ENCODE results near the gene GDPD3.
A peak's percentile ranks its signal among the peaks of the same experiment; 100 is the strongest.

The GDPD3 gene

DNA sequence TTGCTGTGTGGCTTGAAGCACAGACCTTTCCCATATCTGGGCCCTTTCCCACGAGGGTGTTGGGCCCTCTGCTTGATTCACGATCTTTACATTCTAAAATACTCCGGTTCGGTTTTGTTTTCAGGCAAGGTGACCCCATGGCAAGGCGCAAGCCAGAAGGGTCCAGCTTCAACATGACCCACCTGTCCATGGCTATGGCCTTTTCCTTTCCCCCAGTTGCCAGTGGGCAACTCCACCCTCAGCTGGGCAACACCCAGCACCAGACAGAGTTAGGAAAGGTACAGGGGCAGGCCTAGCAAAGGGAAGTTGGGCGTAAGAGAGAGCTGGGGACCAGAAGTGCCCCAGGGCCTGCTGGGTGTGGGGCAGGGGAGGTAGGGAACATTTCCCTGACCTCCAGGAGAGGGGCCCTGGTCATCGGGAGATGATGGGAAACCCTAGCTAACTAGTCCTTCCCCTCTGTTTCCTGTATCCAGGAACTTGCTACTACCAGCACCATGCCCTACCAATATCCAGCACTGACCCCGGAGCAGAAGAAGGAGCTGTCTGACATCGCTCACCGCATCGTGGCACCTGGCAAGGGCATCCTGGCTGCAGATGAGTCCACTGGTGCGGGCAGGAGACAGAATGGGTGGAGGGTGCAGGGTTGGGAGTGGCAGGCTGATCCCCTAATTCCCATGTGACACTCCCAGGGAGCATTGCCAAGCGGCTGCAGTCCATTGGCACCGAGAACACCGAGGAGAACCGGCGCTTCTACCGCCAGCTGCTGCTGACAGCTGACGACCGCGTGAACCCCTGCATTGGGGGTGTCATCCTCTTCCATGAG lies 46.4 kb downstream of the GDPD3 start:
- Histone ChIP-seq H3K27me3 (ENCODE audit: control insufficient read depth in 2 of 2, insufficient read depth in 2 of 2, low read length in 2 of 2) (no peaks in the 10 kb centered on the region), H3K36me3 (ENCODE audit: control insufficient read depth in 2 of 2, insufficient read depth in 2 of 2, low read length in 2 of 2) (peaks cover 43 to 46% of the 10 kb centered on the region in 2 donors), H3K4me3 (ENCODE audit: low read length in 2 of 2) (peak overlapping the region; percentile 93 to 100), H3K9ac (ENCODE audit: low read depth in 1 of 2, low read length in 2 of 2) (peak overlapping the region; percentile 98 to 100), H3K9me3 (ENCODE audit: control insufficient read depth in 2 of 2, low read length in 2 of 2) (no peaks in the 10 kb centered on the region), H3K4me1 (ENCODE audit: control insufficient read depth in 2 of 2, insufficient read depth in 2 of 2, low read length in 2 of 2) (peaks cover 37 to 48% of the 10 kb centered on the region in 2 donors), H3K27ac (ENCODE audit: low read depth in 2 of 2, low read length in 2 of 2) (peak overlapping the region; percentile 94 to 99)

DNA sequence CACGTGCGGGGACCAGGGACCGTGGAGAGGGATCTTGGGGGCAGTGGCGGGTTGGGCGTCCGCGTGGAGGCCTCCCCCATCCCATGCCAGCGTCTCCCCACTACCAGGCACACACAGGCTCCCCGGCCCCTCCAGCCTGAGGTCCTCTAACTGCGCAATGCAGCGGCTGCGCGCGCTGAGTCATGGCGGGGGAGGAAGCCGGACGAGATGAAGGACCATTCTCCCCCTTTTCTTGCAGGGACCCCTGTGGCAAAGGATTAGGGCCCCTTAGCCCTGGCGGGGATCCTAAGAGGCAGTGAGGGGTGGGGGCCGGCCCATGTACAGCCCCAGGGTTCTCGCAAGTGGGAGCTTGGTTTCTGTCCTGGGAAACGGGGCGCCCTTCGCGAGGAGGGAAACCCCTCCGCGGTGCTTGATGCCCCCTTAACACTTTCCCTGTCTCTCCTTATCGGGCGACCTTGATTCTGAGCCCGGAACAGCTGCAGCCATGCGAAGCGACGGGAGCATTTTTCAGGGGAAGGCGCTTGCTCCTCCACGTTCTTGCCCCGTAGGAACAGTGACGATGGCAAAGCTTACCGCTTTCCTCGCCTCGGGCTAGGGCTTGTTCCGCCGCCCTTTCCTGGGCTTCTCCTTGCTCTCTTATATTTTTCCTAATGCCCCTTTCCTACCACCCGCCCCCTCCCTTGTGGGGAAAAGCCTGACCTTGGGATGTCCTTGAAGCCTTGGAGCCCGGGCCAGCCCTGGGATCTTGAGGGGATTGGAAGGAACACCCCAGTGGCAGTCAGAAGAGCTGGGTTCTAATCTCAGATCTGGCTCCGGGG lies 47.2 kb downstream of the GDPD3 start:
- peaks cover 37 to 40% of the 10 kb centered on the region in 2 donors for H3K36me3 ChIP-seq (ENCODE audit: control insufficient read depth in 2 of 2, insufficient read depth in 2 of 2, low read length in 2 of 2)
- H3K4me1 ChIP-seq (ENCODE audit: control insufficient read depth in 2 of 2, insufficient read depth in 2 of 2, low read length in 2 of 2): peaks cover 37 to 48% of the 10 kb centered on the region in 2 donors
- no peaks in the 10 kb centered on the region for H3K9me3 ChIP-seq (ENCODE audit: control insufficient read depth in 2 of 2, low read length in 2 of 2)
- H3K4me3 ChIP-seq (ENCODE audit: low read length in 2 of 2): peak overlapping the region; percentile 93 to 100
- peak overlapping the region; percentile 98 to 100 for H3K9ac ChIP-seq (ENCODE audit: low read depth in 1 of 2, low read length in 2 of 2)
- no peaks in the 10 kb centered on the region for H3K27me3 ChIP-seq (ENCODE audit: control insufficient read depth in 2 of 2, insufficient read depth in 2 of 2, low read length in 2 of 2)
- peak overlapping the region; percentile 94 to 99 for H3K27ac ChIP-seq (ENCODE audit: low read depth in 2 of 2, low read length in 2 of 2)

DNA sequence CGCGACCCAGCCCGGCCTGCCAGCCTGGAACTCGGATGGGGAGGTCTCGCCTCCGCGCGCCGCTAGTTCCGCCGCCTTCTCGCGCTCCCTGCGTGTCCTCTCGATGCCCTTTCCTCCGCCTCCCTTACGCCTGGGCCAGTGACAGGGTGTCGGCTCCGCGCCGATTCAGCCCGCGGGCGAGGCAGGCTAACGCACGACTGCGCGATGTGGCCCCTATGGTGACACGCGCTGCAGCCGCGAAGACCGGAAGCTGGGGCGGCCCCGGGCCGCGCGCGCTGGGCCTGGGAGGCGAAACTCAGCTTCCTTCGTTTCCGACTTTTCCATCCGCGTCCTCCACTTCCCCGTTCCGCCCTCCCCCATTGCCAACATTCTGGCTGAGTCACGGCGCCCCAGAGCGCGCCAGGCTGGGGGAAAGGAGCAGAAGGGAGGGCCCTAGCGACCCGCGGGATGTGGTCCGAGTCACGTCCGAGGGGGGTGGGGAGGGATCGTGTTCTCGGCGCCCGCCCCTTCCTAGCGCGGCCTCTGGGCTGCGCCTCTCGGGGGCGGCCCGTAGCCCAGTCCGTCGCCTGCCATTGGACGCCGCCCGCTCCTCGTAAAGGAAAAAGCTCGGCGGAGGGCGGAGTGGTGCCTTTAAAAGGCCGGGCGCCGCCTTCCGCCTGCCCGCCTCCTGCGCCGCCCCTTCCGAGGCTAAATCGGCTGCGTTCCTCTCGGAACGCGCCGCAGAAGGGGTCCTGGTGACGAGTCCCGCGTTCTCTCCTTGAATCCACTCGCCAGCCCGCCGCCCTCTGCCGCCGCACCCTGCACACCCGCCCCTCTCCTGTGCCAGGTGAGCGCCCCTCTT lies 48.0 kb downstream of the GDPD3 start, which contains the start of gene ALDOA:
Gene ALDOA (plus strand): TSS at position 659 of the 841 bp plus-strand sequence. CDS start 1,138 bp downstream, outside the sequence.
- Histone ChIP-seq H3K4me3 (ENCODE audit: low read length in 2 of 2) (peak within 1 kb of the TSS; percentile 93 to 100), H3K36me3 (ENCODE audit: control insufficient read depth in 2 of 2, insufficient read depth in 2 of 2, low read length in 2 of 2) (peaks cover 30 to 31% of the 10 kb centered on the region in 2 donors), H3K4me1 (ENCODE audit: control insufficient read depth in 2 of 2, insufficient read depth in 2 of 2, low read length in 2 of 2) (peaks cover 37 to 48% of the 10 kb centered on the region in 2 donors)

DNA sequence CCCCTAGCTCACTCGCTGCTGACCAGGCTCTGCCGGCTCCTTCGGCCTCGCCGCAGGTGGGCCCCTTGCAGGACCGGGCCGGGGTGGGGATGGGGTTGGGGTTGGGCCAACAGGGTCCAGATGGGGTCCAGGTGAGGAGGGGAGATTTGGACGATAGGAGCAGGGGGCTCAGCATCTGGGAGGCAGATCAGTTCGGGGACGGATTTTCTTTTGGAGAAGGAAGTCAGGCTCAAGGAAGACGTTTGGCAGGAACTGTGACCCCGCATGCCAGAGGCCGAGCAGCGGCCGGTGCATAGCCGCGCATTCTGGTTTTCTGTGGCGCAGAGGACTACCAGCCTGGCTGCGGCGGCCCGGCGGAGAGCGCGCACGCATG lies 48.6 kb downstream of the GDPD3 start:
- peak overlapping the region; percentile 94 to 99 for H3K27ac ChIP-seq (ENCODE audit: low read depth in 2 of 2, low read length in 2 of 2)

More for the DNA sequence above, 48.0 kb downstream of the GDPD3 start, which contains the start of gene ALDOA:
- peak within 1 kb of the TSS; percentile 94 to 99 for H3K27ac ChIP-seq (ENCODE audit: low read depth in 2 of 2, low read length in 2 of 2)
- H3K9me3 ChIP-seq (ENCODE audit: control insufficient read depth in 2 of 2, low read length in 2 of 2): no peaks in the 10 kb centered on the region
- H3K27me3 ChIP-seq (ENCODE audit: control insufficient read depth in 2 of 2, insufficient read depth in 2 of 2, low read length in 2 of 2): no peaks in the 10 kb centered on the region
- H3K9ac ChIP-seq (ENCODE audit: low read depth in 1 of 2, low read length in 2 of 2): peak within 1 kb of the TSS; percentile 98 to 100

DNA sequence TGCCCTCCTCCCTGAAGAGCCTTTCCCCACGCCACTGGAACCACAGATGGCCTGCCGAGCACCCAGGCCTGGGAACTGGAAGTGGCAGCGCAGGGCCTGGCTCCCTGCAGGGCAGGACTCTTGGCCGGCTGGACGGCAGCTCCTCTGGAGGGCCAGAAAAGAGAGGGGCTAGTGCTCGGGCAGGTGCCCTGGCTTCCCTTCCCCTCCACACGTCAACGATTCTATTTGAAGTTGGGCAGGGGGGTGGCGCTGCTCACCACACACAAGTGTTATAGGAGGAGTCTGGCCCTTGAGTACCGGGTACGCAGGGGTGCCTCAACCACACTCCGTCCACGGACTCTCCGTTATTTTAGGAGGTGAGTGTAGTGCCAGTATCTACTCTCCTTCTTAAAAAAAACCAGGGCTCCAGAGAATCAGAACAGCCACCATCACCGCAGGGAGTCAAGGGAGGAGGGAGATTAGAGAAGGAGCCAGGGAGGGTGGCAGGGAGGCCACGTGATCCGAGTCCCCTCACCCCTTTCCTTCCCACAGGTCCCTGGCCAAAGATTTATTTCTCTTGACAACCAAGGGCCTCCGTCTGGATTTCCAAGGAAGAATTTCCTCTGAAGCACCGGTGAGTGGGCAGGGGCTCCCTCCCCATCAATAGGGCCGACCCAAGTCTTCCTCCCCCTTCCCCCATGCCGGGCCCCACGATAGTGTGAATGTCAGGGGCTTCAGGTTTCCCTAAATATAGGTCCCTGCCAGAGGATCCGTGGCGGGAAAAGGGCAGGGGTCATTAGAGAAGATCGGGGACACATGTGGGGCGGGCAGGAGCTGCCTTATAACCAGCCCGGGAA lies 49.2 kb downstream of the GDPD3 start:
- Histone ChIP-seq H3K36me3 (ENCODE audit: control insufficient read depth in 2 of 2, insufficient read depth in 2 of 2, low read length in 2 of 2) (peaks cover 18 to 20% of the 10 kb centered on the region in 2 donors), H3K27me3 (ENCODE audit: control insufficient read depth in 2 of 2, insufficient read depth in 2 of 2, low read length in 2 of 2) (no peaks in the 10 kb centered on the region), H3K9ac (ENCODE audit: low read depth in 1 of 2, low read length in 2 of 2) (peak overlapping the region; percentile 84 to 88), H3K27ac (ENCODE audit: low read depth in 2 of 2, low read length in 2 of 2) (peak overlapping the region; percentile 94 to 99), H3K4me1 (ENCODE audit: control insufficient read depth in 2 of 2, insufficient read depth in 2 of 2, low read length in 2 of 2) (peaks cover 31 to 37% of the 10 kb centered on the region in 2 donors), H3K9me3 (ENCODE audit: control insufficient read depth in 2 of 2, low read length in 2 of 2) (no peaks in the 10 kb centered on the region), H3K4me3 (ENCODE audit: low read length in 2 of 2) (peak overlapping the region; percentile 89 to 91)

More for the DNA sequence above, 48.6 kb downstream of the GDPD3 start:
- Histone ChIP-seq H3K4me3 (ENCODE audit: low read length in 2 of 2) (peak overlapping the region; percentile 89 to 91), H3K4me1 (ENCODE audit: control insufficient read depth in 2 of 2, insufficient read depth in 2 of 2, low read length in 2 of 2) (peaks cover 36 to 43% of the 10 kb centered on the region in 2 donors), H3K9ac (ENCODE audit: low read depth in 1 of 2, low read length in 2 of 2) (peak overlapping the region; percentile 84 to 88), H3K36me3 (ENCODE audit: control insufficient read depth in 2 of 2, insufficient read depth in 2 of 2, low read length in 2 of 2) (peaks cover 24 to 26% of the 10 kb centered on the region in 2 donors), H3K9me3 (ENCODE audit: control insufficient read depth in 2 of 2, low read length in 2 of 2) (no peaks in the 10 kb centered on the region), H3K27me3 (ENCODE audit: control insufficient read depth in 2 of 2, insufficient read depth in 2 of 2, low read length in 2 of 2) (no peaks in the 10 kb centered on the region)

DNA sequence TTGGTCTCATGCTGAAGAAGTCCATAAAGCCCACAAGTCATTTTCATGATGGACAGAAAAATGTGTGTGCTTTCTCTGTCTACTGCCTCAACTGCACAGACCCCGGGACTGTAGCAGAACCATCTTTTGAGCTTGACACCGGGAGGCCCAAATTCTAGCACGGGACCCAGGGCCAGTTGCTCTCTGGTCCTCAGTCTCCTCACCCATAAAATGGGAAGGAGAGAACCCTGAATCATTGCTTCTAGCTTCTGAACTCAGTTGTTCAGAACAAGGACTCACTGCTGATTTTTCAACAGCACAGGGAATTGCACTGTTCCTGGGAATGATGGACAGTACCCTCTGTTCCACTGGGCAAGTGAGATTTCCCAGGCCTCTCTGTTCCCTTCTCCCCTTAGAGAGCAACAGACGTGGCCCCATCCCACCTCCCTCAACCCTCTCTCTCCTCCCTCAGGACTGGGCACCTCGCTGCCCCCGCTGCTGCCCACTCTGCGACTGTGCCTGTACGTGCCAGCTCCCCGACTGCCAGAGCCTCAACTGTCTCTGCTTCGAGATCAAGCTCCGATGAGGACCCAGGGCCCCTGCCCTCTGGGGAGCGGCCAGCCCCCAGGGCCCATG lies 50.0 kb downstream of the GDPD3 start:
- Histone ChIP-seq H3K9me3 (ENCODE audit: control insufficient read depth in 2 of 2, low read length in 2 of 2) (no peaks in the 10 kb centered on the region), H3K4me3 (ENCODE audit: low read length in 2 of 2) (peak overlapping the region; percentile 89 to 91), H3K27me3 (ENCODE audit: control insufficient read depth in 2 of 2, insufficient read depth in 2 of 2, low read length in 2 of 2) (no peaks in the 10 kb centered on the region), H3K9ac (ENCODE audit: low read depth in 1 of 2, low read length in 2 of 2) (peak overlapping the region; percentile 84 to 88), H3K27ac (ENCODE audit: low read depth in 2 of 2, low read length in 2 of 2) (peak overlapping the region; percentile 94 to 99), H3K4me1 (ENCODE audit: control insufficient read depth in 2 of 2, insufficient read depth in 2 of 2, low read length in 2 of 2) (peaks cover 27 to 30% of the 10 kb centered on the region in 2 donors), H3K36me3 (ENCODE audit: control insufficient read depth in 2 of 2, insufficient read depth in 2 of 2, low read length in 2 of 2) (peaks cover 10 to 12% of the 10 kb centered on the region in 2 donors)

DNA sequence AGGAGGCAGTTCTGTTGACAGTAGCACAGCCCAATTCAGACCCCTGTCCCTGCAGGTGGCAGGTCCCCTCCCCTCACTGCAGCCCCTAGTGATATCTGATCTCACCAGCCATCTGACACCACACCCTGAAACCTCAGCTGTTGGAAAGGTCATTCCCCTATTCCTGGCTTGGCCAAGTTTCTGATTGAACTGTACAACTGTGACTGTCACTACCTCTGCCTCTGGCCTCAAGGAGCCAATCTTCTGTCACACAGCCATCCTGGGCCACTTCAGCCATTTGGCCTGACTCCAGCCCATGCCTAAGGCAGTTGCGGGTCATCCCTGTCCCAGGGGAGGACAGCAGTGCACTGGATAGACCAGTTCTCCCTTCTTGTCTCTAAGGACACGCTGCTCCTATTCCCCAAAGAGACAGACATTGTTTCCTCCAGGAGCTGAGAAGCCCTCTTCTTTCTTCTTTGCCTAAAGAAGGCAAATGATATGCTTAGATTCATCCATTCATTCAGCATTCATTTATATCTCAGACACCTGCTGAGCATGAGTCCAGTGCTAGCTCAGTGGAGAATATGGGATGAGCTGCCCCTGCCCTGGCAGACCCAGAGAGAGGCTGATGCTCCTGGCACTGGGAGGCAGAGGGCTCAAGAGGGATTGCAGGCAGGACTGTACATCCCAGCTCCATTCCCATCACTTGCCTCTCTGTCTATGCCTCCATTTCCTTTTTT lies 52.3 kb downstream of the GDPD3 start:
- Histone ChIP-seq H3K36me3 (ENCODE audit: control insufficient read depth in 2 of 2, insufficient read depth in 2 of 2, low read length in 2 of 2) (no peaks in the 10 kb centered on the region), H3K4me3 (ENCODE audit: low read length in 2 of 2) (no peak overlapping the region), H3K27ac (ENCODE audit: low read depth in 2 of 2, low read length in 2 of 2) (no peak overlapping the region), H3K27me3 (ENCODE audit: control insufficient read depth in 2 of 2, insufficient read depth in 2 of 2, low read length in 2 of 2) (no peaks in the 10 kb centered on the region), H3K9ac (ENCODE audit: low read depth in 1 of 2, low read length in 2 of 2) (no peak overlapping the region), H3K9me3 (ENCODE audit: control insufficient read depth in 2 of 2, low read length in 2 of 2) (no peaks in the 10 kb centered on the region), H3K4me1 (ENCODE audit: control insufficient read depth in 2 of 2, insufficient read depth in 2 of 2, low read length in 2 of 2) (peaks cover 13 to 14% of the 10 kb centered on the region in 2 donors)

DNA sequence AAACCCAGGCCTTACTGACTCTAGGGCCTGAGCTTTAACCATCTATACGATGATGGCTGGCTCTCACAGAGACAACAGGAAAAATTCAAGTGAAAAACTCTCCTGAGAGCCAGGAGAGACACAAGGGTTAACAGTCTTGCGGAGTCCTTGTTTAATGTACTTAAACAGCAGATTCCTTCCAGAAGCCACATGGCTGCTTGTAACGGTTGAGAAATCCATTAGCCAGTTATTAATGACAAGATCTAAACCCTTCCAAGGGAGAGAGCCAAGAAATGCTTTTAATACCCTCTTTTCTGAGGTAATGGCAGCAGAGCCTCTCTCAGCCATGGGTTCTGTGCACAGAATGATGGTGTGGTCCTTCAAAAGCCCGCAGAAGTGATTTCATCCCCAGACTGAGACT lies 53.0 kb downstream of the GDPD3 start:
- H3K9me3 ChIP-seq (ENCODE audit: control insufficient read depth in 2 of 2, low read length in 2 of 2): no peaks in the 10 kb centered on the region
- peaks cover 13 to 14% of the 10 kb centered on the region in 2 donors for H3K4me1 ChIP-seq (ENCODE audit: control insufficient read depth in 2 of 2, insufficient read depth in 2 of 2, low read length in 2 of 2)
- H3K36me3 ChIP-seq (ENCODE audit: control insufficient read depth in 2 of 2, insufficient read depth in 2 of 2, low read length in 2 of 2): no peaks in the 10 kb centered on the region
- H3K27ac ChIP-seq (ENCODE audit: low read depth in 2 of 2, low read length in 2 of 2): no peak overlapping the region
- H3K9ac ChIP-seq (ENCODE audit: low read depth in 1 of 2, low read length in 2 of 2): no peak overlapping the region
- no peaks in the 10 kb centered on the region for H3K27me3 ChIP-seq (ENCODE audit: control insufficient read depth in 2 of 2, insufficient read depth in 2 of 2, low read length in 2 of 2)
- no peak overlapping the region for H3K4me3 ChIP-seq (ENCODE audit: low read length in 2 of 2)

All from mucosa of rectum (tissue), 2 donors.